GM18517 (cell line): ENCODE results near the gene SF1.

ENCODE experiments used
- ATAC-seq: cut with Tn5 transposase; IDR thresholded peaks from one replicate; pipeline ENCODE4 v1.9.1; 2021; ENCODE audit warnings: mild to moderate bottlenecking, moderate library complexity; ENCODE audit not compliant: unreplicated experiment

The SF1 gene

DNA sequence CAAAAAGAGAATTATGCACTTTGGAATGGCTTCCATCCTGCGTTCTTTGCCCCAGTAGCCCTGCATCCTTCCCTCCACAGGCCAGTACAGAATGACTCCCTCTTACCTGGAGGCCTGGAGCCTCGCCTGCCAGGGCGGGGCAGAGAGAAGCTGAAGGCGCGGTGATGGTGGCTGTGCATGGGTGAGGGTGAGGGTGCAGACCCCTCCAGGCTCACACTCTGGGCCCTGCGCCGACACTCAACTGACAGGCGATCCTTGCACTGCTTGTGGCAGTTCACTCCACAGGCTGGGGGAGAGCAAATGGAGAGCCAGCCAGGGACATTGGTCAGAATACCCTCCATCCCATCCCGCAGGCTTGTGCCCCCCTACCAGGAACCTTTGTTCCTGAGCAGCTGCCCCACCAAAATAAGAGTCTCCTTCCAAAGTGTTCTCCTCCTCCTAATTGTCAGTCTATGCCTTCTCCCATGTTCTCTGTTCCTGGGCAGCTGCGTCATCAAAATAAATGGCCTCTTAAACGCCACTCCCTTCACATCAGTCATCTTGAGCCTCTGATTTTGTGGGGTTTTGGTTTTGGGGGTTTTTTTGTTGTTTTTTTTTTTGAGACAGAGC is 49.5 kb downstream of the SF1 start:
- no peak for ATAC-seq

DNA sequence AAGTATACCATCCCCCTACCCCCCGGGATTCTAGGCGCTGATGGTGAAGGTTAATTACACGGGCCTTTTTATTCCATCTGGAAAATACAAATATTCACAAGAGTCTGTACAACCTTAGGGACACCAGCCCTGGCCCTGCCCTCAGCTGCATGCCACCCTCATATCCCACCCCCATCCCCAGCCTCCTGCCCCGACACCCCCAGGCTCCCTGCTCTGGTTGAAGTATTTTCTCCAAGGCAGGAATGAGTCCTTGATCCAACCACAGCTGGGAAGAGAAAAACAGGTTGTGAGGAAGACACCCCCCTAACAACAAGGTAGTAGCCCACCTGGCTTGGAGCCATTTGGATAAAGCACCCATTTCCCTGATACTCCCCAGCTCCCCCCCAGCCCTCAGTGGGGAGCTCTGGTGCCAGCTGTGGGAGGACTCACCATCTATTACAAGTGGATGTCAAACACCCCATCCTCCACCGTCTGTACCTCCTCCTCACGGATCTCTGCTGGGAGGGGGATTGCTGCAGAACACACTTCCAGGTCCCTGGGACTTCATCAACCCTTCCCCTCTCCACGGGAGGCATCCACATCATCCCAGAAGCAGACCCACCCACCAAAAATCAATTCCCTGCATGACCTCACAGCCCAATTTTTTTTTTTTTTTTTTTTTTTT is 51.3 kb downstream of the SF1 start:
- ATAC-seq: no peak

DNA sequence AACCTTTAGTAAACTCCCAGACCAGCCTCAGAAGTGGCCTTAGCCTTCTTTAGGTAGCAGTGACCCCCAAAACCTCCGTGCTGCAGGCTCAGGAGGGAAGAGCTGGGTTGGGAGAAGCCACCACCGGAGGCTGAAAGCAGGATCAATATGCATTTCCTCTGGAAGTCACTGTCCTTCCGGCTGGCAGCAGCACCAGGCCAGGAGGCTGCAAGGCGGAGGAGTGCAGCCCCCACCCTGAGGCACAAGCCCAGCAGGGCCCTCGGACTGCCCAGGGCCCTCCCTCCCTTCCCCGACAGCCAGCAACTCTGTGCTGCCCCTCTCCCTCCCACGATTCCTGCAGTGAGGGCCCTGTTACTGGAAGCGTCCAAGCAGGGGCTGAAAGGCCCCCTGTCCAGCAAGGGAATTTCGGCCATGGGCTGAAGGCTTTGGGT is 52.1 kb downstream of the SF1 start:
- ATAC-seq: no peak

DNA sequence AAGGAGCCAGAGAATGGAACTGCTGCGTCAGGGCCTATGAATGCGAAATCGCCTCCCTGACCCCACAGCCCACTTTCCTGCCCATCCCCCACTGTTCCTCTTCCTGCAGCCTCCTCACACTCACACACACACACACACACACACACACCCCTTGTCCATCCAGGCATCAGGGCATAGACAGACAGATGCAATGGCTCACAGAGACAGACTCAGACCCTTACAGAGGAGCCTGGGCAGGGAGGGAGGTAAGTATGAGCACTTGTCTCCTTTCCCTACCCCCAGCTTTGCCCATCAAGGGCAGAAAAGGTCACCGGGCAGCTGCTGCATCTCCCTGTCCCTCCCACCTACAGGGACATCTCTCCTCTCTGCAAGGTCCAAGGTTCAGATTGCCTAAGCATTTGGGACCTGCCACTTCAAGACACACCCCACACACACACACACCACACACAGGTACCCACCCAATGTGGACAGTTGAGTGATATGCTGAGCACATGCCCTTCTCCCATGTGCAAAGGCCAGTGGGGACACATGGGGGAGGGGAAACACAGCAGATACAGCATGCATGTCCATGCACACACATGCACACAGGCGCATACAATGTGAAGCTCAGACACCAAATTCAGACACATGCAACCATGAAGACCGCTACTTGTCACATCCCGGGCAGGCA is 53.3 kb downstream of the SF1 start:
- ATAC-seq: no peak

GRCh38 chr11:64723907-64724862 is 54.2 kb downstream of the SF1 start:
- no peak for ATAC-seq

DNA sequence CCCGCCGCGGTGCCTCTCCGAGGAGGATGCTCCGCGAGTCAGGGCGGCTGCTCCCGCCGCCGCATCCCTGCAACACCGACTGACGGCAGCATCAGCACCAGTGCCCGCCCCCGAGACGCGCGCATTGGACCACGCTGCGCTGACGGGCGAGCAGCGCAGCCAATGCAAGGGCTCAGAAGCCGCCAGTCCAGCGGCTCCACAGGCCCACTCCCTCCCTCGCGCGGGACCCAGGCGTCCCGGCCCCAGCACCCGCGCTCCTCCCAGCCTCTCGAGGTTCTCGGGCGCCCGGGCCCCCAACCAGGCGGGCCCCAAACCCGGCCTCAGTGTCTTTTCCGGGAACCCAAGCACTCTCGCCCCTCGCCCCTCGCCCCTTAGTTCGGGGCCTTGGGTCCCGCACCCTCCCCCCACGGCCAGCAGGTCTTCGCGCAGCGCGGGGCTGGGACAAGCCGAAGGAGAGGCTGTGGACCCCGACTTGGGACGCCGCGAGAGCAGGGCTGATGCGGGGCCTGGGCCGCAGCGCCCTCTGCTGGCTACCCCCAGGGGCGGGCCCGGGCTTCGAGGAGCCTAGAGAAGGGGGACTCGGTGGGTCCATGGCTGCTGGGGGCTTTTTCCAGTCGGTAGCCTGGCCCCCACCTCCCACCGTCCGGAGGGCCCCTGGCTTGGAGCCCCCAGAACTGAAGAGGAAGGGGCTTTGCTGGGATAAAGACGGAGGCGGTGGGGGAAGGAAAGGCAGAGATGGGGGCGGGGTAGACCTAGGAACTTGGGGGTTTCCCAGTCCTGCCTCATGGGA is 55.0 kb downstream of the SF1 start, which contains the start of gene NRXN2:
Gene NRXN2, minus strand, starts transcription at position 81 of the 790 bp plus-strand sequence. CDS start 9,498 bp downstream, outside the sequence.
- peak; percentile 49 for ATAC-seq

DNA sequence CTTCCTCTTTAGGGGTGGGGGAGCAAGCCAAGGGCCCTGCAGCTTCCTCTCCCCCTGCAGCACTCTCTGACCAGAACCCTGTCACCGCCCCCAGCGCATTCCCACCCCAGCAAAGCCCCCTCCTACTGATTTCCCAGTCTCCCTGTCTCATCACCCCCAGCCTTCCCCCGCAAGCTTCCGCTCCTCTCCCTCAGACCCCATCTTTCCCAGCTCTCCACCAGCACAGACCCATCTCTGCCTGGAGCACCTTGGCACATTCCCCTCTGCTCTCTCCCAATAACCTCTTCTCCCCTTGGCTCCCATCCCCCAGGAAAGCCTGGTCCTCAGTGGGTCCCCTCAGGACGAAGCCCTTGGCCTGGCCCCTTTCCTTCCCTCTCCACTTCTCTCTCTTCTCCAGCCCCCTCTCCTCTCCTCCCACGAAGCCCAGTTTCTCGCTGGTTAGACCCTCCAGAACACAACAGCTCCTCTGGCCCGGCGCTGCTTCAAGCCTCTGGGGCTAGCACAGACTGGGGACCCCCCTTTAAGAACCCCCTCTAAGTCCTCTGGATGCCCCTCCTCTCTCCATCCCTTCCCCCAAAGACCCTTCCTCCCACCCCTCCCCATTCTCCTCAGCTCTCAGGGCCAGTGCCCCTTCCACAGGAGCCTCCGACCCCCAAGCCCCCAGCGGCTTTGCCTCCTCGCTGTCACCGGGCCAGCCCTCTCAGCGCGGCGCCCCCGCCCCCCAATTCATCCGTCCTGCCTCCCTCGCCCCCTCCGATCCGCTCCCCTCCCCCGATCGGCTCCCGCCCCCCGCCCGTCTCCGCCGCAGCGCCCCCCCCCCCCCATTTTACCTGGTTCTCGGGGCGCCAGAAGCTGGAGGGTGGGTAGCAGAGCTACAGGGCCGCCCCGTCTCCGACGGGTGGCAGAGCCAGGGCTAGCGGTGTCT is 55.9 kb downstream of the SF1 start:
- no peak for ATAC-seq

DNA sequence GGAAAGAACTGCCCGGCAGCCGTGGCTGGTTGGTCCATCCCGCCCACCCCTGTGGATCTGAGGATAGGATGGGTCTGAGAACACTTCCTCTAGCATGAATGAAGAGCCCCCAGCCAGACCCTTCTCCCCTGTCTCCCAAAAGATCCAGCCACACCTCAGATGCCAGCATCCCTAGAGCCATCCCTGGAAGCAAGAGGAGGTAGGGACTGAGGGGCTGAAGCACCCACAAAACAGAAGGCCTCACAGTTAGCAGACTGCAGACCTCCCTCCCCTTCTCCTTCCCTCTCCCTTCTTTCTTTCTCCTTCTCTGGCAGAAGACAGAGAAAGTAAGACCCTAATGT is 57.0 kb downstream of the SF1 start:
- ATAC-seq: no peak

- ATAC-seq: no peak
These were observed 57.5 kb downstream of the SF1 start for GRCh38 chr11:64720640-64721358.

GRCh38 chr11:64720167-64720566 is 58.2 kb downstream of the SF1 start:
- no peak for ATAC-seq

GRCh38 chr11:64719406-64719805 is 58.9 kb downstream of the SF1 start:
- ATAC-seq: no peak

- no peak for ATAC-seq
These were observed 59.6 kb downstream of the SF1 start for GRCh38 chr11:64718780-64719124.

- ATAC-seq: no peak
These were observed 60.1 kb downstream of the SF1 start for GRCh38 chr11:64718084-64718779.

DNA sequence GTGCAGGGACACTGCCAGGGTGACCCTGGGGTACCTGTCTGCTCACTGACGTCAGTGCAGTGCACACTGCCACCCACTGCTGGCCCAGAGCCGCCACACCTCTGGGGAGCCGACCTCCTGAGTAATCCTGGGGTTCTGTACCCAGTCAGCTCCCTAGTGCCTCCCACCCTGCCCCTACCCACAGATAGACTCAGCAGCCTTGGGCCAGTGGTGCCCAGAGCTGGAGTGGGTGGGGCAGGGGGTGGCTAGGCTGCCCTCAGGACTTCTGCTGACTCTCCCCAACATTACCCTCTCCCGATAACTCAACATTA is 61.1 kb downstream of the SF1 start:
- ATAC-seq: no peak

- no peak for ATAC-seq
These were observed 61.7 kb downstream of the SF1 start for GRCh38 chr11:64716473-64717267.

GRCh38 chr11:64715756-64716472 is 62.4 kb downstream of the SF1 start:
- ATAC-seq: no peak

GRCh38 chr11:64715110-64715509 is 63.2 kb downstream of the SF1 start:
- no peak for ATAC-seq
